ENCODE data around the gene E2F4. TPM values are rescaled to one million over a fixed set of nuclear protein-coding genes. Genes with fewer than 3 reads are reported as not detected.

The E2F4 gene
- total and polyA plus RNA-seq, 3 donors from 2014 or later, result 72.5 to 126 (median 110) TPM

DNA sequence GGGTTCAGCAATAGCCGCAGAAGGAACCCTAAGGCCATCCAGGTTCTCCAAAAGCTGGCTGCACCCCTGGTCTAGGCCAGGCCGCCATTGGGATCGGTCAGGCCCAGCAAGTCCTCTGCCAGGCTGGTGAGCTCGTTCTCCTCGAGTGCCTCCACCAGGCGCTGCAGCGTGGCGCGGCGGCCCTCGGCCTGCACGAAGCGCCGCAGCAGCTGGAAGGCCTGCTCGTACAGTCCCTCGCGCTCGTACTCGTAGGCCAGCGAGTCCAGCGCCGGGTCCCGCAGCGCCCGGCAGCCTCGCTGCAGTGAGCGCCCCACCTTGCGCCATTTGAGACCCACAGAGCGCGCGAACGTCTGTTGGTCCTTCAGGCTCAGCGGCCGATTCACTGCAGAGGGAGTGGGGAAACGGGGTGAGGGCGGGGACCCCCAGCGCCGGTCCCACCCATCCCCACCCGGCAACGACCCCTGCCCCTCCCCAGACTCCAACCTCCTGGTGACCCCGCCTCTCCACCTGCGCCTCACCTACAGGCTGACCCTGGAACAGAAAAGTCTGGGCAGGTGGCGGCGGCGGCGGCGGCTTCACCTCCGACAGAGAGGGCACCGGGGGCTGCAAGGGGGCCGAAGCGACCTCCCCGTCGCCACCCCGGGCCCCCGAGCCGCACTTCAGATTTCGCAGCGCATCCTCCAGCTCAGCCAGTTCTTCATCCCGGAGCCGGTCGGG lies 37.2 kb upstream of the E2F4 start:
- Histone ChIP-seq H3K4me3 (peak overlapping the region; percentile 29 to 50), H3K9me3 (no peaks in the 10 kb centered on the region), H3K27ac (no peak overlapping the region), H3K4me1 (peaks cover 16% of the 10 kb centered on the region), H3K27me3 (no peaks in the 10 kb centered on the region), H3K36me3 (ENCODE audit: low read depth, missing control alignments) (no peaks in the 10 kb centered on the region)
- DNase-seq, result no peak
- 32 to 36% methylated on average over 18 to 51 of the region's 61 CpGs for WGBS, 2 donors
- intact Hi-C loops (cut with DNase I; ENCODE audit: low total_unique reads), result loop anchor here (5.0 kb wide), 1 partner anchor 177 kb away; no protein-coding TSS in a partner anchor
- TF ChIP-seq, protein P1, sequence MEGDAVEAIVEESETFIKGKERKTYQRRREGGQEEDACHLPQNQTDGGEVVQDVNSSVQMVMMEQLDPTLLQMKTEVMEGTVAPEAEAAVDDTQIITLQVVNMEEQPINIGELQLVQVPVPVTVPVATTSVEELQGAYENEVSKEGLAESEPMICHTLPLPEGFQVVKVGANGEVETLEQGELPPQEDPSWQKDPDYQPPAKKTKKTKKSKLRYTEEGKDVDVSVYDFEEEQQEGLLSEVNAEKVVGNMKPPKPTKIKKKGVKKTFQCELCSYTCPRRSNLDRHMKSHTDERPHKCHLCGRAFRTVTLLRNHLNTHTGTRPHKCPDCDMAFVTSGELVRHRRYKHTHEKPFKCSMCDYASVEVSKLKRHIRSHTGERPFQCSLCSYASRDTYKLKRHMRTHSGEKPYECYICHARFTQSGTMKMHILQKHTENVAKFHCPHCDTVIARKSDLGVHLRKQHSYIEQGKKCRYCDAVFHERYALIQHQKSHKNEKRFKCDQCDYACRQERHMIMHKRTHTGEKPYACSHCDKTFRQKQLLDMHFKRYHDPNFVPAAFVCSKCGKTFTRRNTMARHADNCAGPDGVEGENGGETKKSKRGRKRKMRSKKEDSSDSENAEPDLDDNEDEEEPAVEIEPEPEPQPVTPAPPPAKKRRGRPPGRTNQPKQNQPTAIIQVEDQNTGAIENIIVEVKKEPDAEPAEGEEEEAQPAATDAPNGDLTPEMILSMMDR (IDR thresholded peaks at IDR 0.05), result no peak
- TF ChIP-seq POLR2A (IDR thresholded peaks at IDR 0.05), result no peak

DNA sequence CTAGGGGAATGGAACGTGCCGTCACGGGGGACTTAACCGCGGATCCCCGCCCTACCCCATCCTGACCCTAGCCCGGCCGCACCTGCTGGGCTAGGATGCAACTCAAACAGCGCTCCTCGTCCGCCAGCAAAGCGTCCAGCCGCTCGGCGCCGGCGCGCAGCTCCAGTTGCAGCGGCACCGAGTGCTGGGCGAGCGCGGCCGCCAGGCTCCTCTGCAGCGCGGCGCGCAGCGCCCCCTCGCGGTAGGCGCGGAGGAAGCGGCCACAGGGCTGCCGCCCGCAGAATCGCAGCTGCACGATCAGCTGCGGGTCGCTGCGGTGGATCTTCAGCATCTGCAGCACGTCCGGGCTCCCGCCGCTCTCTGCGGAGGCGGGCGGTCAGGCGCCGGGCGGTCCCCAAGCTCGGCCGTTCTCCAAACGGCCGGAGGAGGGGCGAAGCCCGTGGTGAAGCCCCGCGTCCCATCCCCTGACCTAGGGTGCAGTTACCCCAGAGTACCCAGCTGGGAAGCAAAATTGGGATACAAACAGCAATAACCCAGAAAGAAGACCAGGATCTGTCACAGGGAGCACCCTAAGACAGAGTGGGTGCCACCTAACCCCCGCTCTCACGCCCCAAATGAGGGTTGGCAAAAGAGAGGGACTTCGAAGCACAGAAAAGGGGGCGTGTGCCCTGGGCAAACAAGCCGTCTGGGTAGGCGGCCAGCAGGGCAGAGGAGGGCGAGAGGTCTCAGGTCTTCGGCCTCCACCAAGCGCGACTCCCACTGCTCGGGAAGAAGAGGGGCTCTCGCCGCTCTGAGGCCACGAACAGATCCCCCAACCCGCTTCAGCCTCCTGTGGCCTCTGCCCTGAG lies 36.4 kb upstream of the E2F4 start:
- H3K9me3 ChIP-seq, result no peaks in the 10 kb centered on the region
- H3K36me3 ChIP-seq (ENCODE audit: low read depth, missing control alignments), result no peaks in the 10 kb centered on the region
- H3K27me3 ChIP-seq, result no peaks in the 10 kb centered on the region
- TF ChIP-seq, protein P1 (IDR thresholded peaks at IDR 0.05), result peak; percentile 97 to 98 (median 98)
- TF ChIP-seq POLR2A (IDR thresholded peaks at IDR 0.05), result no peak
- H3K4me3 ChIP-seq, result peak overlapping the region; percentile 29 to 50
- intact Hi-C loops (cut with DNase I; ENCODE audit: low total_unique reads), result loop anchor here (5.0 kb wide), 1 partner anchor 178 kb away; no protein-coding TSS in a partner anchor
- DNase-seq, result peak; percentile 80
- no peak overlapping the region for H3K27ac ChIP-seq
- H3K4me1 ChIP-seq, result peaks cover 16% of the 10 kb centered on the region
- WGBS, 2 donors, result 13 to 36% methylated on average over 15 to 53 of the region's 74 CpGs

DNA sequence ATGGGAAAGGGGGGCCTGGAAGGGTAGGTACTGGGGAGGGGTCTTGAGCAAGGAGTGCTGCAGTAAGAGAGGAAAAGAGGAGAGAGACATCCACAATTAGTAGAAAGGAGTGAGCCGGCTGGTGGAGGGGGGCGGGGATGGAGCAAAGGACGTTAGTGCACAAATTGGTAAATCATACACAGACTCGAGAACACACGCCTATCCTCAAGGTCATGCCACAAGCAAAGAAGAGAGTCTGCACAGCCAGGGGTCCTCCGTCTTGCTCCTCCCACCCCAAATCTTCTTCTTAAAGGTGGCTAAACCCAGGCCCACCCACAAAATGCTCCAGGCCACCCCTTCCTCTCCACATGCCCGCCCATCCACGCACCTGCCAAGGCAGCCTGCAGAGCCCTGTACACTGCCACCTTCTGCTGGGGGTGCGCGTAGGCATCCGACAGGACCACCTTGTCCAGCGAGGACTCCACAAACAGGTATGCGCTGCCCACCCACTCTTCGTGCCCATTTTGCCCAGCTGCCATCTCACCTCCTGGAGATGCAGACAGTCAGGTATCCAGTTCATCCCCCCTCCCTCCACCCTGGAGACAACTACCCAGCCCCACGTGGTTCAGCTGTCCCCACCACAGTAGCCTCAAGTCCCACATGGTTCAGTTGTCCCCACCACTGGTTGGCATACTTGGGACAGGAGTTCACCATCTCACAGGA lies 35.7 kb upstream of the E2F4 start:
- intact Hi-C loops (cut with DNase I; ENCODE audit: low total_unique reads), result loop anchor here (5.0 kb wide), 1 partner anchor 179 kb away; no protein-coding TSS in a partner anchor
- 57 to 72% methylated on average over 14 to 15 of the region's 15 CpGs for WGBS, 2 donors
- TF ChIP-seq, protein P1 (IDR thresholded peaks at IDR 0.05), result no peak
- no peak for TF ChIP-seq POLR2A (IDR thresholded peaks at IDR 0.05)
- peaks cover 17% of the 10 kb centered on the region for H3K4me1 ChIP-seq
- no peaks in the 10 kb centered on the region for H3K36me3 ChIP-seq (ENCODE audit: low read depth, missing control alignments)
- H3K9me3 ChIP-seq, result no peaks in the 10 kb centered on the region
- no peaks in the 10 kb centered on the region for H3K27me3 ChIP-seq
- DNase-seq, result no peak
- no peak overlapping the region for H3K4me3 ChIP-seq
- no peak overlapping the region for H3K27ac ChIP-seq

- Histone ChIP-seq H3K9me3 (no peaks in the 10 kb centered on the region), H3K4me3 (no peak overlapping the region), H3K27ac (no peak overlapping the region), H3K4me1 (peaks cover 16% of the 10 kb centered on the region), H3K27me3 (no peaks in the 10 kb centered on the region), H3K36me3 (ENCODE audit: low read depth, missing control alignments) (no peaks in the 10 kb centered on the region)
- TF ChIP-seq, protein P1 (IDR thresholded peaks at IDR 0.05), result no peak
- TF ChIP-seq POLR2A (IDR thresholded peaks at IDR 0.05), result no peak
- DNase-seq, result no peak
- WGBS, 2 donors, result 57 to 69% methylated on average over 7 of the region's 7 CpGs
- intact Hi-C loops (cut with DNase I; ENCODE audit: low total_unique reads), result loop anchor here (5.0 kb wide), 1 partner anchor 180 kb away; no protein-coding TSS in a partner anchor
These were observed 34.7 kb upstream of the E2F4 start for GRCh38 chr16:67157106-67157748.

Measured in testis (tissue), 3 donors.